Stimulated activated CD4-positive, alpha-beta T cell treated with anti-CD3 and anti-CD28 coated beads, Interleukin-15, amount 100 ng/mL, for 1 hour (primary cell): Measurements from ENCODE around the gene ASRGL1.

ENCODE experiments used
- DNase-seq, 2 donors: peaks; one replicate each; pipeline ENCODE4 v3.0.0-alpha.2; 2020; ENCODE audit warnings: low read depth in 1 of 2, low spot score in 1 of 2

The ASRGL1 gene

DNA sequence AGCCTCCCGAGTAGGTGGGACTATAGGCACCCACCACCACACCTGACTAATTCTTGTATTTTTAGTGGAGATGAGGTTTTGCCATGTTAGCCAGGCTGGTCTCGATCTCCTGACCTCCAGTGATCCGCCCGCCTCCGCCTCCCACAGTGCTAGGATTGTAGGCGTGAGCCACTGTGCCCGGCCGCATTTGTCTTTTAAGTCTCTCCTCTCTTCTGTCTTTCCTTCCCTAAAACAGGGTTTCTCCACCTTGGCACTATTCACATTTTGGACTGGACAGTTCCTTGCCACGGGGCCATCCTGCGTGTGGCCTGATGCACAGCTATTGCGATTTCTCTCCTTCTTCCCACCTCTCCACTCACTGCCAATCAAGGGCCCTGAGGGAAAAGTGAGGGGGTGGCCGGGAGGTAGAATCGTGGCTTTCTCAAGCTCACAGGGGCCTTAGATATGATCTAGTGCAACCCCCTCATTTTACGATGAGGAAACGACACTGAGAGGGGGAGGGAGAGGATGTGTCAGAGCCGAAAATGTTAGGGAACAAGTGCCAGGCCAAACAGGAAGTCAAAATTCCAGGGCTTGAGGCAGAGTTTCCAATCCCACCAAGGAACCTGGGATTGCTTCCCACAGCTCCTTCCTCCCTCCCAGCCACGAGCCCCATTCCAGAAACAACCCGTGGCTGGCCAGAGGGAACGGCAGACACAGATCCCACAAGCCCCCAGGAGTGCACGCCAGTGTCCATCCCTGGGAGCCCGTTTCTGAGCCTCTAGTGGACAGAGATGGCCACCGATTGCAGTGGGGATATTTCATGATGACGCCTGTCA, 102.7 kb downstream of the ASRGL1 start:
- no peak for DNase-seq
